ENCODE data around the gene STRN3. TPM values are rescaled to one million over a fixed set of nuclear protein-coding genes. Genes with fewer than 3 reads are reported as not detected.
"Not testable (repeated sequence)": the region's sequence is repeated elsewhere in the genome, so short reads cannot be mapped to it uniquely, and the experiment has no call there.

STRN3 gene
- total and polyA plus RNA-seq, 2 of the 4 experiments (the other 2 are of a cell fraction): 10.8 to 78.7 TPM

DNA sequence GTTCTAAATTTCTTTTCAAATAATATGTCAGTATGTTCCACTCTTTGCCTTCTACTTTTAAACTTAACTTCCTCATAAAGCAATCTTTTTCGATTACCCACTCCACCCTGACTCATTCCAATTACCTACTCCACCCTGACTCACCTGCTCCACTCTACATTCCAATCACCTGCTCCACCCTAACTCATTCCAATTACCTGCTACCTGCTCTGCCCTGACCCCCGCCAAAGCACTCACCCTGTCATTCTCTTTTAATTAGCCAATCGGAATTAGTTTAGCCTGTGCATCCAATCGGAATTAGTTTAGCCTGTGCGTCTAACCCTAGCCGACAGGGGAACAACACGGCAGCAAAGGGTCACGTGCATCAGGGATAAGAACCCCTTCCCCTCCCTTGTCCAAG is 60.3 kb downstream of the STRN3 start:
- CTCF ChIA-PET; H3K27me3 ChIP-seq (ENCODE audit: control insufficient read depth, insufficient read depth, low read length): not testable (repeated sequence)

GRCh38 chr14:30962537-30962936 is 63.6 kb downstream of the STRN3 start:
- in situ Hi-C loops (cut with MboI; ENCODE audit: low sequenced_read_pairs): not testable (repeated sequence)
- CTCF ChIA-PET: interaction anchor here (1.2 kb wide), 1 partner anchor 19 kb away, joined by 3 read pairs; no protein-coding TSS in a partner anchor

More for the DNA sequence above, 60.3 kb downstream of the STRN3 start:
- H2BK15ac ChIP-seq (ENCODE audit: low read depth, low read length); DNase-seq; H3K4me2 ChIP-seq (ENCODE audit: low read depth, low read length); POLR2A ChIA-PET (ENCODE audit: unreplicated experiment); H3K27ac ChIP-seq (ENCODE audit: insufficient read depth, low read length); H3K4ac ChIP-seq (ENCODE audit: low read depth, low read length); H4K5ac ChIP-seq (ENCODE audit: low read depth, low read length); H2AK5ac ChIP-seq (ENCODE audit: low read depth, low read length); H3K56ac ChIP-seq (ENCODE audit: extremely low read depth, insufficient read depth, low read length); H3K9ac ChIP-seq (ENCODE audit: low read depth, low read length); H2BK120ac ChIP-seq (ENCODE audit: low read depth, low read length); ATAC-seq (ENCODE audit: low read depth); H3K23ac ChIP-seq (ENCODE audit: low read depth, low read length); intact Hi-C loops (cut with micrococcal nuclease); H3K9me1 ChIP-seq (ENCODE audit: insufficient read depth, low read length); H2AK9ac ChIP-seq (replicated peaks; ENCODE audit: low read depth, low read length, poor library complexity); in situ Hi-C loops (cut with MboI; ENCODE audit: low sequenced_read_pairs); H3K18ac ChIP-seq (ENCODE audit: low read depth, low read length); H3K4me1 ChIP-seq (ENCODE audit: control insufficient read depth, insufficient read depth, low read length); BruUV-seq (replicated peaks); H4K91ac ChIP-seq (ENCODE audit: insufficient read depth, low read depth, low read length); H2BK20ac ChIP-seq (ENCODE audit: low read depth, low read length); H2BK5ac ChIP-seq (ENCODE audit: low read depth, low read length, poor library complexity, severe bottlenecking); dilution Hi-C loops (cut with HindIII; ENCODE audit: low sequenced_read_pairs, unreplicated experiment); H3K4me3 ChIP-seq (ENCODE audit: insufficient read depth, low read depth, low read length); H4K8ac ChIP-seq (ENCODE audit: low read depth in 2 of 2, low read length in 2 of 2); H2AFZ ChIP-seq (replicated peaks; ENCODE audit: low read length, poor library complexity); H3K14ac ChIP-seq (replicated peaks; ENCODE audit: low read depth, low read length): not testable (repeated sequence)
- Histone ChIP-seq H3K79me1 (ENCODE audit: low read depth in 1 of 2, low read length in 2 of 2) (peaks cover 22 to 65% of the 10 kb centered on the region in 2 experiments), H3K9me3 (ENCODE audit: control insufficient read depth, insufficient read depth, low read length) (peaks cover 12% of the 10 kb centered on the region), H3K36me3 (ENCODE audit: control insufficient read depth, insufficient read depth, low read length) (peaks cover 12% of the 10 kb centered on the region), H4K20me1 (ENCODE audit: insufficient read depth, low read length) (peaks cover 75% of the 10 kb centered on the region)
- WGBS, 2 experiments (ENCODE audit: extremely low coverage in 2 of 2, insufficient read length in 1 of 2): 96% methylated on average over 3 of the region's 8 CpGs; no CpG with 5 or more reads in 1 of the 2 experiments

More at GRCh38 chr14:30962537-30962936, 63.6 kb downstream of the STRN3 start:
- H3K56ac ChIP-seq (ENCODE audit: extremely low read depth, insufficient read depth, low read length); BruUV-seq (replicated peaks); H2AK9ac ChIP-seq (replicated peaks; ENCODE audit: low read depth, low read length, poor library complexity); H2BK120ac ChIP-seq (ENCODE audit: low read depth, low read length); H4K5ac ChIP-seq (ENCODE audit: low read depth, low read length); DNase-seq; H3K14ac ChIP-seq (replicated peaks; ENCODE audit: low read depth, low read length); H3K4me1 ChIP-seq (ENCODE audit: control insufficient read depth, insufficient read depth, low read length); H2BK15ac ChIP-seq (ENCODE audit: low read depth, low read length); POLR2A ChIA-PET (ENCODE audit: unreplicated experiment); H3K9me1 ChIP-seq (ENCODE audit: insufficient read depth, low read length); H3K4me3 ChIP-seq (ENCODE audit: insufficient read depth, low read depth, low read length); H3K9ac ChIP-seq (ENCODE audit: low read depth, low read length); H3K18ac ChIP-seq (ENCODE audit: low read depth, low read length); dilution Hi-C loops (cut with HindIII; ENCODE audit: low sequenced_read_pairs, unreplicated experiment); H2BK20ac ChIP-seq (ENCODE audit: low read depth, low read length); H3K27me3 ChIP-seq (ENCODE audit: control insufficient read depth, insufficient read depth, low read length); H4K8ac ChIP-seq (ENCODE audit: low read depth in 2 of 2, low read length in 2 of 2); H4K91ac ChIP-seq (ENCODE audit: insufficient read depth, low read depth, low read length); H2BK5ac ChIP-seq (ENCODE audit: low read depth, low read length, poor library complexity, severe bottlenecking); H3K23ac ChIP-seq (ENCODE audit: low read depth, low read length); H2AK5ac ChIP-seq (ENCODE audit: low read depth, low read length); H3K4me2 ChIP-seq (ENCODE audit: low read depth, low read length); intact Hi-C loops (cut with micrococcal nuclease); H2AFZ ChIP-seq (replicated peaks; ENCODE audit: low read length, poor library complexity); H3K27ac ChIP-seq (ENCODE audit: insufficient read depth, low read length); ATAC-seq (ENCODE audit: low read depth); H3K4ac ChIP-seq (ENCODE audit: low read depth, low read length): not testable (repeated sequence)
- no CpG with 5 or more reads among the region's 2 CpGs for WGBS, 2 experiments (ENCODE audit: extremely low coverage in 2 of 2, insufficient read length in 1 of 2)
- Histone ChIP-seq H4K20me1 (ENCODE audit: insufficient read depth, low read length) (peaks cover 84% of the 10 kb centered on the region), H3K36me3 (ENCODE audit: control insufficient read depth, insufficient read depth, low read length) (peaks cover 15% of the 10 kb centered on the region), H3K79me1 (ENCODE audit: low read depth in 1 of 2, low read length in 2 of 2) (peaks cover 31 to 72% of the 10 kb centered on the region in 2 experiments), H3K9me3 (ENCODE audit: control insufficient read depth, insufficient read depth, low read length) (peaks cover 12% of the 10 kb centered on the region)

All from IMR-90 (cell line).